WERI-Rb-1 (cell line): ENCODE measurements around the gene GNAT1.

Source experiments
- DNase-seq: peaks from one replicate; pipeline ENCODE4 v3.0.0-alpha.2; 2020
- H3K27ac ChIP-seq: fragments of 250-450 bp; sonication (Bioruptor Pico); 2 replicates; pipeline ENCODE4 v1.5.1; 2020; ENCODE audit warnings: mild to moderate bottlenecking, moderate library complexity
- H3K27me3 ChIP-seq: fragments of 250-450 bp; sonication (Bioruptor Pico); 2 replicates; pipeline ENCODE4 v1.5.1; 2021; ENCODE audit warnings: mild to moderate bottlenecking, low read depth, moderate library complexity; ENCODE audit not compliant: insufficient read depth, severe bottlenecking
- H3K36me3 ChIP-seq: fragments of 250-450 bp; sonication (Bioruptor Pico); 2 replicates; pipeline ENCODE4 v1.5.1; 2020; ENCODE audit warnings: mild to moderate bottlenecking, moderate library complexity
- H3K4me3 ChIP-seq: 2 replicates; pipeline ENCODE4 v1.5.1; 2011; ENCODE audit warnings: low read depth, mild to moderate bottlenecking, control low read depth, low read length
- H3K9me3 ChIP-seq: fragments of 250-450 bp; sonication (Bioruptor Pico); 2 replicates; pipeline ENCODE4 v1.5.1; 2021; ENCODE audit warnings: mild to moderate bottlenecking, moderate library complexity; ENCODE audit not compliant: severe bottlenecking
- CTCF ChIP-seq: IDR thresholded peaks from 2 replicates; pipeline ENCODE4 v1.5.1; 2011; ENCODE audit warnings: low read depth, mild to moderate bottlenecking, control low read depth, inconsistent platforms, low read length

The GNAT1 gene

DNA sequence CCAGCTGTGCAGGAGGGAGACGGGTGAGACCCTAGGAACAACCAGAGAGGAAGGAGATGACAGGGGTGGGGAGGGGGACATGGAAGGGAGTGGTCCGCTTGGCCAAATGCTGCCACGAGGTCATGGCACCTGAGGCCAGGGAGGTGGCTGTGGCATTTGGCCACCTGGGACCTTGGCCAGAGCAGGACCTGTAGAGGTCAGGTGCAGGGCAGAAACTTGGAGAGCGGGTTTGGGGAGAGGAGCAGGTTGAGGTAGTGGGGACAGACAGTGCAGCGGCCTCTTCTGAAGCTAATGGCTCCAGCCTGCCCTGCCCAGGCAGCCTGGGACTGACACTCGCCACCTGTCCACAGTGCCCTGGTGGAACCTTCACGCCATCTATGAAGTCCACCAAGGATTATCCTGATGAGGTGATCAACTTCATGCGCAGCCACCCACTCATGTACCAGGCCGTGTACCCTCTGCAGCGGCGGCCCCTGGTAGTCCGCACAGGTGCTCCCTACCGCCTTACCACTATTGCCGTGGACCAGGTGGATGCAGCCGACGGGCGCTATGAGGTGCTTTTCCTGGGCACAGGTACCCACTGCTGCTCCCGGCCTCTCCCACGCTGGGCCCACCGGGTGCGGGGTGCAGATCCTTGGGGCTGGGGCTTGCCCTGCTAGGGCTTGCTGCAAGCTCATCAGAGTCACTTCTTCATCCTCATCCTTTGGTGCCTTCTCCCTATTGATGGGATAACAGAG lies 7.0 kb upstream of the GNAT1 start:
- Histone ChIP-seq H3K36me3 (peaks cover 91% of the 10 kb centered on the region), H3K9me3 (no peaks in the 10 kb centered on the region), H3K27me3 (no peaks in the 10 kb centered on the region), H3K27ac (no peak overlapping the region), H3K4me3 (no peak overlapping the region)
- no peak for DNase-seq
- no peak for TF ChIP-seq CTCF

GRCh38 chr3:50185230-50185629 lies 6.2 kb upstream of the GNAT1 start:
- TF ChIP-seq CTCF = no peak
- peaks cover 83% of the 10 kb centered on the region for H3K36me3 ChIP-seq
- DNase-seq = no peak
- H3K27ac ChIP-seq = no peak overlapping the region
- H3K27me3 ChIP-seq = no peaks in the 10 kb centered on the region
- no peaks in the 10 kb centered on the region for H3K9me3 ChIP-seq
- H3K4me3 ChIP-seq = no peak overlapping the region

DNA sequence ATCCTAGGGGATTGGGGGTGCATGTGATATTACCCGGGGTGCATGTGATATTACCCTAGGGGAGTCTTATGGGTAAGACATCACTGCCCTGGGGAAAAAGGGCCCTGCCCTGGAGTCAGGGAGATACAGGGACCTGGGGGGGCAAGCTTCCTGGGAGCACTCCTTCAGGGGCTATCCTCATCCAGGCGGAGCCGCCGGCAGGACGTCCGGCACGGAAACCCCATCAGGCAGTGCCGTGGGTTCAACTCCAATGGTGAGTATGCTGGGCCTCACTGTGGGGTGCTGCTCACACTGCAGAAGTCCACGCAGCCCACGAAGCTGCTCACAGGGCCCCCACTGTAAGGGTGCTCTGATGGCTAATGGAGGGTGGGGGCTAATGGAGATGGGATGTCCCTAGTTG lies 5.3 kb upstream of the GNAT1 start:
- no peak for DNase-seq
- TF ChIP-seq CTCF = no peak
- Histone ChIP-seq H3K4me3 (no peak overlapping the region), H3K36me3 (peaks cover 74% of the 10 kb centered on the region), H3K9me3 (no peaks in the 10 kb centered on the region), H3K27ac (no peak overlapping the region), H3K27me3 (no peaks in the 10 kb centered on the region)

GRCh38 chr3:50187750-50188149 lies 3.7 kb upstream of the GNAT1 start:
- no peak for DNase-seq
- Histone ChIP-seq H3K27me3 (no peaks in the 10 kb centered on the region), H3K36me3 (peaks cover 60% of the 10 kb centered on the region), H3K9me3 (no peaks in the 10 kb centered on the region), H3K4me3 (no peak overlapping the region), H3K27ac (no peak overlapping the region)
- no peak for TF ChIP-seq CTCF

GRCh38 chr3:50189274-50189673 lies 2.1 kb upstream of the GNAT1 start:
- TF ChIP-seq CTCF = peak; percentile 85
- H3K27me3 ChIP-seq = no peaks in the 10 kb centered on the region
- H3K27ac ChIP-seq = peak overlapping the region; percentile 61
- no peaks in the 10 kb centered on the region for H3K9me3 ChIP-seq
- peak; percentile 85 for DNase-seq
- H3K4me3 ChIP-seq = no peak overlapping the region
- H3K36me3 ChIP-seq = peaks cover 45% of the 10 kb centered on the region

DNA sequence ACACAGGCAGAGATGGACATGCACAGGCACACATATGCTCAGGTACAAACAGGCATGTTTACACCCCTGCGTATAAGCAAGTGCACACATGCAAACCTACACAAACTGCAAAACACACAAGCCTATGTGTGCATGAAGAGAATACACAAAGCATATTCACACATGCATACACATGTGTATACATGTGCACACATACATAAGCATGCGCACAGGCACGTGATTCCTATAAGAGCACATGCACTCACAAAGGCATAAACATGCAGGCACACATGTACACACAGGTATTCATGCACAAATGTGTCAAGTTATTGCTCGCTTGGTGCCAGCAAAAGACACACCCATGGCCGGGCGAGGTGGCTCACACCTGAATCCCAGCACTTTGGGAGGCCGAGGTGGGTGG lies 1.4 kb upstream of the GNAT1 start:
- TF ChIP-seq CTCF = no peak

More for the DNA sequence above, 1.4 kb upstream of the GNAT1 start:
- H3K36me3 ChIP-seq = peaks cover 38% of the 10 kb centered on the region
- no peak overlapping the region for H3K4me3 ChIP-seq
- H3K27ac ChIP-seq = no peak overlapping the region
- H3K9me3 ChIP-seq = no peaks in the 10 kb centered on the region
- H3K27me3 ChIP-seq = no peaks in the 10 kb centered on the region
- DNase-seq = no peak
